GM18507 (cell line): ENCODE measurements around the gene PNISR.
A peak's percentile ranks its signal among the peaks of the same experiment; 100 is the strongest.

Experiments
- DNase-seq: peaks from one replicate; pipeline ENCODE4 v3.0.0; 2011; ENCODE audit warnings: low read depth; ENCODE audit not compliant: insufficient read length; ENCODE audit errors: extremely low spot score
- FAIRE-seq: peaks from 2 replicates; lab custom pipeline; 2011; peaks lifted over from hg19 to GRCh38; lab: Jason Lieb, UNC

Gene PNISR

GRCh38 chr6:99415446-99415845, 9.7 kb downstream of the PNISR start:
- FAIRE-seq, result peak; percentile 26

DNA sequence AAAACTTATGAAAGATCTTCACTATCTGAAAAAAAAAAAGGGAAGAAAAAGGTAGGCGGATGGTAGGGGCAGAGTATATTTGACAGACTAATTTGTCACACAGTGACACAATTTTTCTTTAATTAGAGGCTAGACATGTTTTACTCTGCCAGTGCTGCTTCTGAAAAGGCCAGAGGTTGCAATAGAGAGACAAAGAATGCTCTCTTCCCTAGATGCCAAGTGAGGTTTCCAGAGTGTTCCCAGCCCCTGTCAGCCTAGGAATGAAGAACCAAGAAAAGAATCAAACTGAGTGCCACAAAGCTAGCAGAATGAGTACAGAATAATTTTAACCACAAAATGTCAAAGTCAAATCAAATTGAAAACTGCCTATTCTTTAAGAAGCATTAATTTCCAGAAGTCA, 13.0 kb downstream of the PNISR start:
- FAIRE-seq, result no peak
- DNase-seq, result no peak

More at GRCh38 chr6:99415446-99415845, 9.7 kb downstream of the PNISR start:
- no peak for DNase-seq

DNA sequence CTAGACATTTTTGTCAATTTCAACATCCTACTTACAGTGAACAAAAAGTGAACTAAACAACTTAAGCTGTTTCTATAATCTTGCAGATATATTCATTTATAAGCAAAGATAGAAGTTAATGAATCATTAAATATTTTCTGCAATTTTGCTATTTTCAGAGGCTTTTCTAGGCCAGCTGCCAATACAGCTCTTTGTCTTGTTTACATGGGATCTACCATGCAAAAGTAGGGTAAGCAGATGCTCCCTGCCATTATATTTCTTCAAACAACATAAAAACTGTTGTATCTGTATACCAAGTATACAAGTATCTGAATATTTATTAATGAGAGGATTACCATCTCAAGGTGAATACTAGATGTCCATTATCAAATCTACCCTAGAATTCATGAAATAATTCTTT, 15.4 kb downstream of the PNISR start:
- FAIRE-seq, result no peak
- no peak for DNase-seq

- no peak for FAIRE-seq
Measured at GRCh38 chr6:99407076-99407475, 18.0 kb downstream of the PNISR start.

GRCh38 chr6:99402448-99402847, 22.7 kb downstream of the PNISR start:
- DNase-seq (no peak), FAIRE-seq (no peak)

More at GRCh38 chr6:99407076-99407475, 18.0 kb downstream of the PNISR start:
- DNase-seq, result no peak

DNA sequence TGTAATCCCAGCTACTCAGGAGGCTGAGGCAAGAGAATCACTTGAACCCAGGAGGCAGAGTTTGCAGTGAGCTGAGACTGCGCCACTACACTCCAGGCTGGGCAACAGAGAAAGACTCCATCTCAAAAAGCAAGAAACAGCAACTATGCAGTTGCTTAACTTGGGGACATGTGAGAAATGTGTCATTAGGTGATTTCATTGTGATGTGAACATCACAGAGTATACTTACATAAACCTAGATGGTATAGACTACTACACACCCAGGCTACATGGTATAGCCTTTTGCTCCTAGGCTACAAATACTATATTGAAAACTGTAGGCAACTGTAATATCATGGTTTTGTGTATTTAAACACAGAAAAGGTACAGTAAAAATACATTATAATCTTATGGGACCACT, 27.8 kb downstream of the PNISR start:
- DNase-seq (no peak), FAIRE-seq (no peak)

- DNase-seq, result peak; percentile 78
- FAIRE-seq, result peak; percentile 62
Measured at GRCh38 chr6:99393698-99394531, 31.2 kb downstream of the PNISR start, which contains the start of gene COQ3. Gene COQ3, minus strand, starts transcription at chr6:99394195. Its CDS starts 16 bp downstream, at chr6:99394179.

GRCh38 chr6:99393366-99393697, 31.8 kb downstream of the PNISR start:
- DNase-seq, result no peak
- FAIRE-seq, result no peak

DNA sequence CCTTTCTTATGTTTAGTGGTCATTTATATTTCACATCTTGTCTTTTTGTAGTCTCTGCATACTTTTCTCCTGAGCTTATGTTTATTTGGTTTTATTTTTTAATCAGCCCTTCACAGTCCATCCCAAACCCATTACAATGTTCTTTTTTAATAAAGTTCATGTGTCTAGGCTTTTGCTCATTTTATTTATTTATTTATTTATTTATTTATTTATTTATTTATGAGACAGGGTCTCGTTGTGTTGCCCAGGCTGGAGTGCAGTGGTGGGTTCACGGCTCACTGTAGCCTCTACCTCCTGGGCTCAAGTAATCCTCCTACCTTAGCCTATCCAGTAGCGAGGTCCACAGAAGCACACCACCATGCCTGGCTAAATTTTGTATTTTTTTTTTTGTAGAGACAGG, 34.2 kb downstream of the PNISR start:
- no peak for DNase-seq
- no peak for FAIRE-seq

DNA sequence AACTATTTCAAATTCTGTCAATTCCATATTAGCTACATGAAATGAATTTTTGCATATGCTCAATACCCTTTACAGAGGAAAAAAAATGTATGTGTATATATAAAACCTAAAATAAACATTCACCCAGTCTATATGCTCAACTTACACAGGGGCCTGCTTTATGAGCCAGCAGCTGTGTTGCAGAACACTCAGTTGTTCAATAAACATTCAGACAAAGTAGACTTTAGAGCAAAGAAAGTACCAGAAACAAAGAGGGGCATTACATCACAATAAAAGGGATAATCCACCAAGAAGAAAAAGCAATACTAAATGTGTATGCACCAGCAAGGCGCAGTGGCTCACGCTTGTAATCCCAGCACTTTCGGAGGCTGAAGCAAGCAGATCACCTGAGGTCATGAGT, 40.6 kb downstream of the PNISR start:
- DNase-seq (no peak), FAIRE-seq (no peak)

- FAIRE-seq (no peak), DNase-seq (no peak)
Measured at GRCh38 chr6:99378636-99379035, 46.5 kb downstream of the PNISR start.

DNA sequence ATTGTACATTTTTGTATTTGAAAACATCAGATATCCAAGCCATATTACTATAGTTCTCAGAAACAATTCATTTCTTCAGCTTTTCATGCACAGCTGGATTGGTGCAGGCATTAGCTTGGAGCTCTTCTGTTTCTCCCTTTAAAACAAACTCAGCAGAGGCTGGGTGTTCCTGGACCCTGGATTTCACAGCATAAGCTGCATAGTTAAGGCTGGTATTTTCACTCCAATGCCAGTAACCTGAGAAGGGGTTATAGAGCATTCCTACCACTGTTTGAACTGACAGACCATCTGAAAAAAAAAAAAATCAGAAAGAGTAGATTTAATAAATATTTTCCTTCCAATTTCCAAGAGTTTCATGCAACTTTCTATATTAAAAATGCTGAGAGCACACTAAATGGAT, 55.6 kb downstream of the PNISR start:
- FAIRE-seq (no peak), DNase-seq (no peak)

DNA sequence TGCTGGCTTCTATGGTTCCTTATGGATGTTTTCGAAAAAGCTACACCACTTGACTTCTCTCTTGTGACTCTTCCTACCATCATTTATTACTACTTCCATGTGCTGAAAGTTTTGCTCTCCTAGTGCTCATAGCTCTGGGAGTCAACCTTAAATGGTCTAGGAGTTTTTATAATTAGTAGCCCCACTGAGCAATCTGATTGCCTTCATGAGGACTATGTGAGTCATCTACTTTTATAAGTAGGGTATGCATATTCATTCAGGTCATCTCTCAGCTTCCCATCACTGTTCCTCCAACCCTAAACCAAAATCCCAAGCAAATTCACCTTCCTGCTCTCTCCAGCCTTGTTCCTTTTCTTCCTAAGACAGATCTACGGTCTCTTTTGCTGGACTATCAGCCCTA, 58.3 kb downstream of the PNISR start:
- FAIRE-seq, result no peak
- no peak for DNase-seq

DNA sequence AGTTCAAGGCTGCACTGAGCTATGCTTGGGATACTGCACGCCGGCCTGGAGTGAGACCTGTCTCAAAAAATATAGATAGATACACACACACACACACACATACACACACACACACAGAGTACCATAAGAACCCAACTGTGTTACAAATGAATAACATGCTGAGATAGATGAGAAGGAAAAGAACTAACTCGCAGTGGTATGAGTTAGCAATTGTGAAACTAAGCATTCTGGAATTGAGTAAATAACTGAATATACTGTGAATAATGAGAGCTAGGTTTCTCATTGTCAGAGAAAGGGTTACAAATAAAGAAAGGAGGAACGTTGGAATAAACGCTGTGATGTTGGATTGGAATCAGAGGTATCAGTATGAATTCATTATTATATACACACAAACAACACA, 61.1 kb downstream of the PNISR start:
- FAIRE-seq, result peak; percentile 21
- DNase-seq, result no peak

DNA sequence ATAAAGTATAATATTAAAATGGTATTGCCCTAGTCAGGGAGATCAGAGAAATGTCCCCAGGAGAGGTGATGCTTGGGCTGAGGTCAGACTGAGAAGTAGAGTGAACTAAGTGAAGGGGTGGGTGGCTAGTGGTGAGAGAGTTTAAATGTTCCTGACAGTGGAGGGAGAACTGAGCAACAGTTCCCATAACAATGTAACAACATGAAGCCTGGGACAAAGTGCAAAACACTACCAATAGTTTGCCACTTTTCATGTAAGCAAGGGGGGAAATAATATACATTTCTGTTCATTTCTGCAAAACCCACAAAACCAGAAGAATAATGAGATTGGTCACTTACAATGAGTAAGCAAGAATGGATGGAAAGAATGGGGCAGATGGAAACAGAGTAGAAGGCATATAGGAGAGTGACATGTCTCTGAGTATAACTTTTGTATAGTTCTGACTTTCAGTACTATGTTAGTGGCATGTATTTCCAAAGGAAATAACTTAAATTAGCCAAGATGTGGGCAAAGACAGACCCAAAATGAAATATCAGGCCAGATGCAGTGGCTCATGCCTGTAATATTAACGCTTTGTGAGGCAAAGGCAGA, 62.3 kb downstream of the PNISR start:
- DNase-seq (no peak), FAIRE-seq (no peak)

DNA sequence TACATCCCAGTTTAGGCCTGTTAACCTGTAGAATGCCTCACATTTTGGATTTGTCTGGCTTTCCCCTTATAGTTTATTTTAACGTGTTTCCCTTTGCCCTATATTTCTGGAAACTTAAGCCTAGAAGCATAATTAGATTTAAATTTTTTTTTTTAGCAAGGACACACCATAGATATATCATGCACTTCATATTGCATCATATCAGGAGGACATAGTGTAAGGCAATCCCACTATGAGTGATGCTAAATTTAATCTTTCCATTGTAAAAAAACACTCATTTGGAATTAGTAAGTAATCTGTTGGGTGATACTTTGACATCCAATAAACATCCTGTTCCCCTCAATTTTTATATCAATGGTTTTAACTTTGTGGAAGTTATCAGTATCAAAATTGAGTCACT, 65.3 kb downstream of the PNISR start:
- FAIRE-seq (no peak), DNase-seq (no peak)

- no peak for FAIRE-seq
Measured at GRCh38 chr6:99356641-99357040, 68.5 kb downstream of the PNISR start.

GRCh38 chr6:99354983-99355382, 70.1 kb downstream of the PNISR start:
- DNase-seq (no peak), FAIRE-seq (no peak)

More at GRCh38 chr6:99356641-99357040, 68.5 kb downstream of the PNISR start:
- DNase-seq, result no peak

DNA sequence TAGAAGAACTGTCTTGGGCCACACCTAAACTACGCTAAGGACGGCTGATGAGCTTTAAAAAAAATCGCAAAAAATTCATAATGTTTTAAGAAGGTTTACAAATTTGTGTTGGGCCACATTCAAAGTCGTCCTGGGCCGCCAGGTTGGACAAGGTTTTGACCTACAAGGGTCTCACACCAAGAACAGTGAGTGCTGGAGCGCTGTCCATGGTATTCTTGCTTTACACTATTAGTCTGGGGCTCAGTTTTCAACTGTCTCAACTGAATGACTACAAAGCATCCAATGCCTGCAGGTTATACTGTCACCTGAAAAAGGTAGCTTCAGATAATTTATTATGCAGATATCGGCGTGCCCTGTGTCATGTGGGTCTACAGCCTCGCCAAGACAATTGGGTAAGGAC, 72.0 kb downstream of the PNISR start:
- FAIRE-seq, result no peak
- no peak for DNase-seq

GRCh38 chr6:99350573-99350972, 74.5 kb downstream of the PNISR start:
- DNase-seq, result no peak
- FAIRE-seq, result no peak
